CD14-positive monocyte (primary cell): ENCODE measurements around the gene BICRAL. TPM values are rescaled to one million over a fixed set of nuclear protein-coding genes. Genes with fewer than 3 reads are reported as not detected.

Source experiments
- DNase-seq, 3 donors: peaks; one replicate each; pipeline ENCODE4 v3.0.0-alpha.2; 2011 to 2022
- H2AFZ ChIP-seq: 2 replicates; pipeline ENCODE4 v1.6.0; 2012; ENCODE audit warnings: mild to moderate bottlenecking, low read depth, low read length, inconsistent platforms; ENCODE audit not compliant: insufficient read depth, poor library complexity, severe bottlenecking
- H3K27ac ChIP-seq, 2 donors: 1 replicate in 1 of 2; 2 replicates in 1 of 2; pipeline ENCODE4 v1.5.1; 2012 to 2013; ENCODE audit warnings: low read length in 2 of 2, control low read depth in 1 of 2, inconsistent platforms in 1 of 2, low read depth in 1 of 2, mild to moderate bottlenecking in 1 of 2
- H3K27me3 ChIP-seq, 2 donors: one replicate each; pipeline versions ENCODE4 v1.6.0 to v1.6.1; 2011 to 2013; ENCODE audit warnings: low read length in 2 of 2; ENCODE audit not compliant: control insufficient read depth in 2 of 2, insufficient read depth in 2 of 2
- H3K36me3 ChIP-seq, 2 donors: replicated peaks in 1 of 2; 1 replicate in 1 of 2; 2 replicates in 1 of 2; pipeline versions ENCODE4 v1.5.1 to v1.6.1; 2012 to 2013; ENCODE audit warnings: low read length in 2 of 2, control low read depth in 1 of 2, inconsistent platforms in 1 of 2, mild to moderate bottlenecking in 1 of 2; ENCODE audit not compliant: insufficient read depth in 2 of 2, control insufficient read depth in 1 of 2
- H3K4me1 ChIP-seq, 2 donors: 1 replicate in 1 of 2; 2 replicates in 1 of 2; pipeline versions ENCODE4 v1.5.1 to v1.6.1; 2012 to 2013; ENCODE audit warnings: low read length in 2 of 2, control low read depth in 1 of 2, inconsistent platforms in 1 of 2, mild to moderate bottlenecking in 1 of 2, moderate library complexity in 1 of 2; ENCODE audit not compliant: insufficient read depth in 2 of 2, control insufficient read depth in 1 of 2
- H3K4me2 ChIP-seq: replicated peaks from 2 replicates; pipeline ENCODE3; 2012; ENCODE audit warnings: low read length, moderate library complexity, mild to moderate bottlenecking; ENCODE audit not compliant: poor library complexity, severe bottlenecking; ENCODE audit errors: extremely low read depth
- H3K4me3 ChIP-seq, 3 experiments: fragments of 200-600 bp in 1 of 3; sonication (generic) in 1 of 3; replicated peaks in 1 of 3; 1 replicate in 2 of 3; 2 replicates in 1 of 3; pipeline ENCODE4 v1.5.1; 2011 to 2013; ENCODE audit warnings: low read length in 3 of 3, mild to moderate bottlenecking in 3 of 3, control low read depth in 2 of 3, low read depth in 2 of 3, inconsistent platforms in 1 of 3, moderate library complexity in 1 of 3
- H3K79me2 ChIP-seq: 2 replicates; pipeline ENCODE4 v1.6.0; 2012; ENCODE audit warnings: mild to moderate bottlenecking, control low read depth, inconsistent platforms, low read length, moderate library complexity; ENCODE audit not compliant: insufficient read depth
- H3K9ac ChIP-seq: 2 replicates; pipeline ENCODE4 v1.6.0; 2017; ENCODE audit warnings: low read length, mild to moderate bottlenecking; ENCODE audit not compliant: insufficient read depth, poor library complexity, severe bottlenecking
- H3K9me3 ChIP-seq, 2 donors: replicated peaks in 1 of 2; 1 replicate in 1 of 2; 2 replicates in 1 of 2; pipeline versions ENCODE4 v1.5.1 to v1.6.1; 2012 to 2013; ENCODE audit warnings: low read length in 2 of 2, control low read depth in 1 of 2; ENCODE audit not compliant: control insufficient read depth in 1 of 2, insufficient read depth in 1 of 2
- H4K20me1 ChIP-seq: 2 replicates; pipeline ENCODE4 v1.6.0; 2012; ENCODE audit warnings: mild to moderate bottlenecking, low read length, control low read depth, moderate library complexity; ENCODE audit not compliant: insufficient read depth
- H3K27ac Mint-ChIP-seq, 7 donors: one replicate each; pipeline ENCODE4 v1.8.0; 2020; ENCODE audit warnings: mild to moderate bottlenecking in 7 of 7, mixed read lengths in 7 of 7, moderate library complexity in 6 of 7, inconsistent platforms in 2 of 7
- H3K27me3 Mint-ChIP-seq, 3 donors: one replicate each; pipeline ENCODE4 v1.8.0; 2021 to 2022; ENCODE audit warnings: low read depth in 3 of 3, mild to moderate bottlenecking in 3 of 3, mixed read lengths in 3 of 3, moderate library complexity in 3 of 3, inconsistent platforms in 1 of 3
- H3K36me3 Mint-ChIP-seq, 2 donors: one replicate each; pipeline ENCODE4 v1.8.0; 2020; ENCODE audit warnings: mixed read lengths in 2 of 2, inconsistent platforms in 1 of 2, mild to moderate bottlenecking in 1 of 2
- H3K4me1 Mint-ChIP-seq: one replicate; pipeline ENCODE4 v1.8.0; 2020; ENCODE audit warnings: mild to moderate bottlenecking, mixed read lengths
- H3K4me3 Mint-ChIP-seq, 2 donors: one replicate each; pipeline ENCODE4 v1.8.0; 2020; ENCODE audit warnings: mild to moderate bottlenecking in 2 of 2, mixed read lengths in 2 of 2, moderate library complexity in 1 of 2
- H3K9me3 Mint-ChIP-seq, 7 donors: one replicate each; pipeline ENCODE4 v1.8.0; 2020 to 2022; ENCODE audit warnings: mixed read lengths in 7 of 7, mild to moderate bottlenecking in 6 of 7, moderate library complexity in 6 of 7, inconsistent platforms in 2 of 7
- CTCF ChIP-seq: fragments of 200-600 bp; IDR thresholded peaks from one replicate; pipeline ENCODE4 v1.8.0; 2022; ENCODE audit warnings: antibody characterized with exemption, mild to moderate bottlenecking
- WGBS: methylation state at CpG from one replicate; pipeline ENCODE4 v1.1.5; 2013; ENCODE audit warnings: missing lambda C conversion rate; ENCODE audit not compliant: insufficient coverage; 5-methylcytosine and 5-hydroxymethylcytosine counted together
- intact Hi-C, 2 donors: fragments of 100-400 bp; cut with micrococcal nuclease; formaldehyde crosslinking; loops; one replicate each; pipeline versions ENCODE4 v1.15.0 to v1.15.1; 2023
- polyA plus RNA-seq, 3 donors: library from polyadenylated mRNA; depleted of rRNA in 1 of 3; unstranded in 2 of 3; stranded (reverse) in 1 of 3; fragments of 300-500 nt in 2 of 3; fragments of >200 nt in 1 of 3; fragmentation: Illumina TruSeq in 2 of 3; gene quantifications; 1 replicate in 2 of 3; 2 replicates in 1 of 3; pipeline ENCODE4 v1.2.3, GENCODE V29; 2012 to 2021

Gene BICRAL
- polyA plus RNA-seq, 3 donors: 1.6 to 14.6 (median 2.2) TPM

- DNase-seq: no peak
- Mint-ChIP-seq H3K4me3 (no peak overlapping the region), H3K4me1 (peaks cover 30% of the 10 kb centered on the region), H3K36me3 (no peaks in the 10 kb centered on the region), H3K27me3 (no peaks in the 10 kb centered on the region), H3K9me3 (peaks cover 0 to 2% (median 0%) of the 10 kb centered on the region in 7 donors), H3K27ac (no peak overlapping the region)
- Histone ChIP-seq H2AFZ (no peak overlapping the region), H3K9ac (no peak overlapping the region), H4K20me1 (no peaks in the 10 kb centered on the region), H3K27ac (no peak overlapping the region), H3K4me3 (no peak overlapping the region), H3K9me3 (no peaks in the 10 kb centered on the region), H3K4me1 (peaks cover 15 to 40% of the 10 kb centered on the region in 2 donors), H3K4me2 (no peak overlapping the region), H3K27me3 (no peaks in the 10 kb centered on the region), H3K79me2 (peaks cover 28% of the 10 kb centered on the region), H3K36me3 (no peaks in the 10 kb centered on the region)
- WGBS: 86% methylated on average over 5 of the region's 6 CpGs
- intact Hi-C loops: no loop called here
- TF ChIP-seq CTCF: no peak
These were observed 2.3 kb upstream of the BICRAL start for GRCh38 chr6:42779521-42779920.

DNA sequence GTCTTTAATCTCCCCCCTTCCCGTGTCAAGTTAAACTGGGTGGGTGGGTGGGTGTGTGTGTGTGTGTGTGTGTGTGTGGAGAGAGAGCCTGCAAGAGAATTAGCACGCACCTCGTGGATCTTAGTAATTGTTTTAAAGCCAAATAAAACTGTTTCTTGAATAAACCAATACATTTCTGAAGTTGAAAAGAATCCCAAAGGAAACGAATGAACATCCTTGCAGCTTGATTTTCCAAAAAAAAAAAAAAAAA lies 381 bp upstream of the BICRAL start:
- H3K27ac Mint-ChIP-seq: peak overlapping the region in 5 of 7 donors; percentile 45 to 91 (median 70)
- WGBS: no CpG with 5 or more reads among the region's 4 CpGs
- no peaks in the 10 kb centered on the region for H3K27me3 Mint-ChIP-seq
- peak overlapping the region; percentile 65 to 88 for H3K4me3 Mint-ChIP-seq
- Histone ChIP-seq H3K9me3 (no peaks in the 10 kb centered on the region), H3K36me3 (no peaks in the 10 kb centered on the region), H3K4me3 (peak overlapping the region; percentile 90 to 99 (median 97)), H3K4me2 (peak overlapping the region; percentile 85), H3K4me1 (peaks cover 21 to 40% of the 10 kb centered on the region in 2 donors), H3K79me2 (peaks cover 48% of the 10 kb centered on the region), H4K20me1 (peaks cover 4% of the 10 kb centered on the region), H3K27me3 (no peaks in the 10 kb centered on the region), H3K27ac (peak overlapping the region; percentile 95 to 97), H2AFZ (no peak overlapping the region), H3K9ac (peak overlapping the region; percentile 99)
- intact Hi-C loops: loop anchor here in 1 of 2 donors (10.0 kb wide), 1 partner anchor 57 kb away; the partner anchor contains the start of gene PRPH2
- peaks cover 19% of the 10 kb centered on the region for H3K4me1 Mint-ChIP-seq
- TF ChIP-seq CTCF: no peak
- H3K36me3 Mint-ChIP-seq: no peaks in the 10 kb centered on the region
- no peak for DNase-seq
- H3K9me3 Mint-ChIP-seq: peaks cover 0 to 2% (median 0%) of the 10 kb centered on the region in 7 donors
